ENCODE results near the gene UBE2L3. TPM values are rescaled to one million over a fixed set of nuclear protein-coding genes. Genes with fewer than 3 reads are reported as not detected.

Gene UBE2L3
- total RNA-seq, 1 experiment from 2014 or later, result 66.6 TPM

- BruUV-seq (replicated peaks), result no TSS peak
- CTCF ChIA-PET, result no interaction called here
- Mint-ChIP-seq H3K36me3 (ENCODE audit: insufficient read depth, unreplicated experiment) (peaks cover 55% of the 10 kb centered on the region), H3K4me1 (ENCODE audit: low read depth, unreplicated experiment) (peaks cover 21% of the 10 kb centered on the region), H3K27ac (ENCODE audit: unreplicated experiment) (no peak overlapping the region), H3K27me3 (ENCODE audit: unreplicated experiment) (no peaks in the 10 kb centered on the region), H3K9me3 (ENCODE audit: low read depth, unreplicated experiment) (no peaks in the 10 kb centered on the region), H3K4me3 (ENCODE audit: low read depth, unreplicated experiment) (no peak overlapping the region)
- intact Hi-C loops (cut with micrococcal nuclease; ENCODE audit: unreplicated experiment), result no loop called here
- no peak for DNase-seq
- TF ChIP-seq, protein P1, sequence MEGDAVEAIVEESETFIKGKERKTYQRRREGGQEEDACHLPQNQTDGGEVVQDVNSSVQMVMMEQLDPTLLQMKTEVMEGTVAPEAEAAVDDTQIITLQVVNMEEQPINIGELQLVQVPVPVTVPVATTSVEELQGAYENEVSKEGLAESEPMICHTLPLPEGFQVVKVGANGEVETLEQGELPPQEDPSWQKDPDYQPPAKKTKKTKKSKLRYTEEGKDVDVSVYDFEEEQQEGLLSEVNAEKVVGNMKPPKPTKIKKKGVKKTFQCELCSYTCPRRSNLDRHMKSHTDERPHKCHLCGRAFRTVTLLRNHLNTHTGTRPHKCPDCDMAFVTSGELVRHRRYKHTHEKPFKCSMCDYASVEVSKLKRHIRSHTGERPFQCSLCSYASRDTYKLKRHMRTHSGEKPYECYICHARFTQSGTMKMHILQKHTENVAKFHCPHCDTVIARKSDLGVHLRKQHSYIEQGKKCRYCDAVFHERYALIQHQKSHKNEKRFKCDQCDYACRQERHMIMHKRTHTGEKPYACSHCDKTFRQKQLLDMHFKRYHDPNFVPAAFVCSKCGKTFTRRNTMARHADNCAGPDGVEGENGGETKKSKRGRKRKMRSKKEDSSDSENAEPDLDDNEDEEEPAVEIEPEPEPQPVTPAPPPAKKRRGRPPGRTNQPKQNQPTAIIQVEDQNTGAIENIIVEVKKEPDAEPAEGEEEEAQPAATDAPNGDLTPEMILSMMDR (IDR thresholded peaks at IDR 0.05; ENCODE audit: unreplicated experiment), result no peak
Measured at GRCh38 chr22:21598302-21598701, 30.8 kb downstream of the UBE2L3 start.

DNA sequence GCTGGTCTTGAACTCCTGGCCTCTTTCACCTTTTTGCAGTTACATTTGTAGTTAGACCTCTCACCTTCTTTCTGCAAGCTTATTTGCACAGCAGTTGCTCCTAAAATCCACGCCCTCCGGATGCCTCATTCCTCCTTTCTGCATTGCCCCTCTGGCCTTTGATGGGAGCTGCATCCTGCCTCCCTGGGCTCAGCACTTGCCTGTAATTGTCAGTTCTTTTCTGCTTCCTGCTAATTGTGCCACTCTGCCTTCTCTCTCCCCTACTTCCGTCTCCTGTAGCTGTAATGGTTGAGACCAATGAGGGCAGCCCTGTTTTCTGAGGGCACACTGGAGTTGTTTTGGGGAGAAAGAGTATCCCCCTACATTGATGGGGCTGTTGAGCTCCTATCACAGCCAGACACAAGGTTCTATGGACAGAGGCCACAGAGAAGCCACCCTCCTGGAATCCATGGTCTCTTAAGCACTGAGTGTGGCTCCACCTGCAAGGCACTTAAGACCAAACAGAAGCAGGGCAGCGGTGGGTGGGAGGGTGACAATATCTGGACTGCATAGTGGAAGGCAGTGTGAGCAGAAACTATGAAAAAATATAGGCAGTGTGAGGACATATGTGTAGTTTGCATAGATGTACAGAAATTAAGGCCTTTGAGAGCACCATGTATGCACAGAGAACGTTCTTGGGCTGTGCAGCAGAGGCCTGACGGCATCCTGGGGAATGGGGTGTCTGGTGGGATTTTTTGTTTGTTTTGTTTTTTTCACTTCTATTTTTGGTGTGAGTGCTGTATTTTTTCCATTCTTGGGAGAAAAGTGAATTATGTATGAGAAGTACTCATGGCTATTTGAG, 31.8 kb downstream of the UBE2L3 start:
- no peaks in the 10 kb centered on the region for H3K27me3 Mint-ChIP-seq (ENCODE audit: unreplicated experiment)
- H3K4me3 Mint-ChIP-seq (ENCODE audit: low read depth, unreplicated experiment), result no peak overlapping the region
- TF ChIP-seq, protein P1 (IDR thresholded peaks at IDR 0.05; ENCODE audit: unreplicated experiment), result no peak
- CTCF ChIA-PET, result interaction anchor here (0.7 kb wide), 1 partner anchor 563 kb away, joined by 3 read pairs; no protein-coding TSS in a partner anchor
- no peaks in the 10 kb centered on the region for H3K9me3 Mint-ChIP-seq (ENCODE audit: low read depth, unreplicated experiment)
- intact Hi-C loops (cut with micrococcal nuclease; ENCODE audit: unreplicated experiment), result no loop called here
- H3K4me1 Mint-ChIP-seq (ENCODE audit: low read depth, unreplicated experiment), result peaks cover 11% of the 10 kb centered on the region
- H3K27ac Mint-ChIP-seq (ENCODE audit: unreplicated experiment), result peak overlapping the region; percentile 3
- H3K36me3 Mint-ChIP-seq (ENCODE audit: insufficient read depth, unreplicated experiment), result peaks cover 50% of the 10 kb centered on the region
- no TSS peak for BruUV-seq (replicated peaks)
- DNase-seq, result no peak

- Mint-ChIP-seq H3K27me3 (ENCODE audit: unreplicated experiment) (no peaks in the 10 kb centered on the region), H3K4me3 (ENCODE audit: low read depth, unreplicated experiment) (no peak overlapping the region), H3K27ac (ENCODE audit: unreplicated experiment) (no peak overlapping the region), H3K4me1 (ENCODE audit: low read depth, unreplicated experiment) (peaks cover 8% of the 10 kb centered on the region), H3K9me3 (ENCODE audit: low read depth, unreplicated experiment) (no peaks in the 10 kb centered on the region), H3K36me3 (ENCODE audit: insufficient read depth, unreplicated experiment) (peaks cover 43% of the 10 kb centered on the region)
- intact Hi-C loops (cut with micrococcal nuclease; ENCODE audit: unreplicated experiment), result no loop called here
- TF ChIP-seq, protein P1 (IDR thresholded peaks at IDR 0.05; ENCODE audit: unreplicated experiment), result no peak
- DNase-seq, result no peak
- no TSS peak for BruUV-seq (replicated peaks)
- CTCF ChIA-PET, result no interaction called here
Measured at GRCh38 chr22:21602579-21602978, 35.1 kb downstream of the UBE2L3 start.

DNA sequence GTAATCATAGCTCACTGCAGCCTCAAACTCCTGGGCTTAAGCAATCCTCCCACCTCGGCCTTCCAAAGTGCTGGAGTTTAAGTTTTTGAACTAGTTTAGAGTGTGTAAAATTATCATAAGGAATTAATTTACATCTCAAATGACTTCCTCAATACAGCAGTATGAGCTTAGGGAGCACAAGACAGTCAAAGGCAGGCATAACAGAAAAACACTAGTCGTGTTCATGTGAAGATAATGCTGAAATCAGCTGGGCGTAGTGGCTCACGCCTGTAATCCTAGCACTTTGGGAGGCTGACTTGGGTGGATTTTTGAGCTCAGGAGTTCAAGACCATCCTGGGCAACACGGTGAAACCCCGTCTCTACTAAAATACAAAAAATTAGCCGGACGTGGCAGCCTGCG, 36.5 kb downstream of the UBE2L3 start:
- no peak overlapping the region for H3K27ac Mint-ChIP-seq (ENCODE audit: unreplicated experiment)
- CTCF ChIA-PET, result interaction anchor here (0.7 kb wide), 1 partner anchor 87 kb away, joined by 6 read pairs; no protein-coding TSS in a partner anchor
- H3K27me3 Mint-ChIP-seq (ENCODE audit: unreplicated experiment), result no peaks in the 10 kb centered on the region
- TF ChIP-seq, protein P1 (IDR thresholded peaks at IDR 0.05; ENCODE audit: unreplicated experiment), result no peak
- no peak for DNase-seq
- H3K9me3 Mint-ChIP-seq (ENCODE audit: low read depth, unreplicated experiment), result no peaks in the 10 kb centered on the region
- intact Hi-C loops (cut with micrococcal nuclease; ENCODE audit: unreplicated experiment), result no loop called here
- no TSS peak for BruUV-seq (replicated peaks)
- H3K4me1 Mint-ChIP-seq (ENCODE audit: low read depth, unreplicated experiment), result peaks cover 5% of the 10 kb centered on the region
- peaks cover 49% of the 10 kb centered on the region for H3K36me3 Mint-ChIP-seq (ENCODE audit: insufficient read depth, unreplicated experiment)
- H3K4me3 Mint-ChIP-seq (ENCODE audit: low read depth, unreplicated experiment), result no peak overlapping the region
